Brain microvascular endothelial cell (primary cell): ENCODE data around the gene ALDH16A1.

Experiments
- DNase-seq: peaks from one replicate; pipeline ENCODE4 v3.0.0-alpha.2; 2020
- H3K27ac ChIP-seq: fragments of 250-450 bp; sonication (Bioruptor Pico); 2 replicates; pipeline ENCODE4 v1.5.1; 2020; ENCODE audit warnings: mild to moderate bottlenecking, moderate library complexity
- H3K27me3 ChIP-seq: fragments of 250-450 bp; sonication (Bioruptor Pico); replicated peaks from 2 replicates; pipeline ENCODE4 v1.5.1; 2020; ENCODE audit warnings: mild to moderate bottlenecking
- H3K36me3 ChIP-seq: fragments of 250-450 bp; sonication (Bioruptor Pico); replicated peaks from 2 replicates; pipeline ENCODE4 v1.5.1; 2020; ENCODE audit warnings: mild to moderate bottlenecking
- H3K4me3 ChIP-seq: 2 replicates; pipeline ENCODE4 v1.5.1; 2011; ENCODE audit warnings: low read depth, mild to moderate bottlenecking, control low read depth, low read length, moderate library complexity
- in situ Hi-C: cut with HindIII; loops from 2 replicates; pipeline ENCODE4 v1.10.0; 2017; ENCODE audit warnings: low sequenced_read_pairs, low pct_ligation_motif_present
- TF ChIP-seq, protein P1 (sequence below): IDR thresholded peaks from 2 replicates; pipeline ENCODE4 v1.5.1; 2011; ENCODE audit warnings: low read depth, mild to moderate bottlenecking, moderate library complexity, low read length, control low read depth, inconsistent platforms; ENCODE audit errors: missing control alignments

ALDH16A1 gene

DNA sequence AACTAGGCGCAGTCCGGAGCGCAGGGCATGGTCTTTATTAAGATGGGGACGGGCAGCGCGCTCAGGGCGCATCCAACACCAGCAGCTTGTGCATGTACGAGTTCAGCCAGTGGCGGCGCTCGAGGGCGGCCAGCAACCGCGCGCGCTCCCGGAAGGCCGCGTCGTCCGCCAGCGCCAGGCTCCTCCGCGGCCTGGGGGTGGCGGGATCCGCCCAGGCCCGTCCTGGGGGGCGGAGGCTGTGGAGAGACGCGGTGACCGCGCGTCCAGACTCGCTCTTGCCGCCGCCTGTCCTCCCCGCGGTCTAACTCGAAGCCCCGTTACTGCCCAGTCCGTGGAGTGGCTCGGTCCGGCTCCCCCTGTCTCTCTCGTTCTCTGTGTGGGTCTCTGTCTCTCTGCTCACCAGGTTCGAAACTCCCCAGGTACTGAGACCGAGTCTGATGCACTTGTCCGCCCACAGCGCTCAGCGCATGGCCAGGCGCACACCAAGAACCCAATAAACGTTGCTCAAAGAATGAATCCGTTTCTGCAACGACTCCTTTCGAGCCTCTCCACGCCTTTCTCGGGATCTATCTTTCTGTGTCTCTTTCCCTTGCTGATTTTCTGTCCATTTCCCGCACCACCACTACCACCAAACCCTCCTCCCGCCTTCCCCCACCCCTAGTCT lies 30.5 kb upstream of the ALDH16A1 start:
- in situ Hi-C loops: no loop called here
- Histone ChIP-seq H3K27ac (no peak overlapping the region), H3K27me3 (peaks cover 70% of the 10 kb centered on the region), H3K4me3 (no peak overlapping the region), H3K36me3 (no peaks in the 10 kb centered on the region)
- TF ChIP-seq, protein P1, sequence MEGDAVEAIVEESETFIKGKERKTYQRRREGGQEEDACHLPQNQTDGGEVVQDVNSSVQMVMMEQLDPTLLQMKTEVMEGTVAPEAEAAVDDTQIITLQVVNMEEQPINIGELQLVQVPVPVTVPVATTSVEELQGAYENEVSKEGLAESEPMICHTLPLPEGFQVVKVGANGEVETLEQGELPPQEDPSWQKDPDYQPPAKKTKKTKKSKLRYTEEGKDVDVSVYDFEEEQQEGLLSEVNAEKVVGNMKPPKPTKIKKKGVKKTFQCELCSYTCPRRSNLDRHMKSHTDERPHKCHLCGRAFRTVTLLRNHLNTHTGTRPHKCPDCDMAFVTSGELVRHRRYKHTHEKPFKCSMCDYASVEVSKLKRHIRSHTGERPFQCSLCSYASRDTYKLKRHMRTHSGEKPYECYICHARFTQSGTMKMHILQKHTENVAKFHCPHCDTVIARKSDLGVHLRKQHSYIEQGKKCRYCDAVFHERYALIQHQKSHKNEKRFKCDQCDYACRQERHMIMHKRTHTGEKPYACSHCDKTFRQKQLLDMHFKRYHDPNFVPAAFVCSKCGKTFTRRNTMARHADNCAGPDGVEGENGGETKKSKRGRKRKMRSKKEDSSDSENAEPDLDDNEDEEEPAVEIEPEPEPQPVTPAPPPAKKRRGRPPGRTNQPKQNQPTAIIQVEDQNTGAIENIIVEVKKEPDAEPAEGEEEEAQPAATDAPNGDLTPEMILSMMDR: peak; percentile 32
- DNase-seq: no peak

DNA sequence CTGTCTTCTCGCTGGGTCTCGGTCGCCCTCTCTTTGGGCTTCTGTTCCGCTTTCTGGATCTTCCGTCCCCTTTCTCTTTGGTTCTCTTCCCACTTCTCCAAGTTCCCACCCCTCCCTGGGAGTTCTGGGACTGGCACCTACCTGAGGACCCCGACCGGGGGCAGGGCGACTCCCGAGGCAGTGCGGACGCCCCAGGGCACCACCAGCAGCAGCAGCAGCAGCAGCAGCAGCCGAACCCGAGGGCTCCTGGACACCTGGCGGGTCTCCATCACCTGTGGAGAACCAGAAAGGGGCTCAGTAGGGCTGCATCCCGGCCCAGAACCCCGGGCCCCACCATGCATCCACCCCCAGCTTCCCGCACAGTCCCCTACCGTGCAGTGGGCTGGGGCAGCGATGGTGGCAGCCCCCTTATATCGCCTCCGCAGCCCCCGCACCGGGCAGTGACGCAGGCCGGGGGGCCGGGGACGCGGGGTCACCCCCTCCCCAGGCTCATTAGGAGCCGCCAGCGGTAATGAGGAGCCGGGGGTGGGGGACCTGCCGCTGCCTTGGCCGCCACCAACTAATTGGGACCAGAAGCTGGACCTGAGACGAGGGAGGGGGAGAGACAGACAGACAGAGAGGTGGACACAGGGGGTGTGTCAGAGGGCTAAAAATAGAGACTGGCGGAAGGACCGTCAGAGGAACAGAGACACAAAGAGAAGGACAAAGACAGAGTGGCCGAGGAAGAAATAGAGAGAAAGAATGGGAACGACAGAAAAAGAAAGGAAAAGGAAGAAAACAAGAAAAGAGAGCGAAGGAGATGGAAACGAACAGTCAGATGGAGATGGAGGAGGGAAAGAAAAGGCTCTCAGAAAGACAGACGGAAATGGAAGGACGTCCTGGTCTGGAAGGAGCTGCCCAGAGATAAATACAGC lies 29.7 kb upstream of the ALDH16A1 start, which contains the start of gene PTH2:
TSS of gene PTH2 (minus strand) at position 371 of the 914 bp plus-strand sequence. CDS start at position 269, 102 bp downstream.
- Histone ChIP-seq H3K4me3 (no peak within 1 kb of the TSS), H3K27me3 (peaks cover 77% of the 10 kb centered on the region), H3K27ac (no peak within 1 kb of the TSS), H3K36me3 (no peaks in the 10 kb centered on the region)
- in situ Hi-C loops: no loop called here
- TF ChIP-seq, protein P1: no peak
- no peak for DNase-seq

DNA sequence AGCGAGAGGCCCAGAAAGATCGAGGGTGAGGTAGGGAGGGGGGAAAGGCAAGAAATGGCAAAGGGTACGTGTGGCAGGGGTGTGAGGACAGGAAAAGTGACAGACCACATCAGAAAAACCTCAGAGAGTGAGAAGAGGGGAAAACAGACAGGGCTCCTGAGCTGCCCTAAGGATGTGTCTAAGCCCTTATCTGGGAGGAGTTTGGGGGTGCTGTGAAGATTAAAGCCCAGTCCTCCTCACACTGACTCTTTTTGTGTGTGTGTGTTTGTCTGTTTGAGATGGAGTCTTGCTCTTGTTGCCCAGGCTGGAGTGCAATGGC lies 29.1 kb upstream of the ALDH16A1 start:
- TF ChIP-seq, protein P1: no peak
- Histone ChIP-seq H3K4me3 (no peak overlapping the region), H3K27me3 (peaks cover 82% of the 10 kb centered on the region), H3K36me3 (no peaks in the 10 kb centered on the region), H3K27ac (no peak overlapping the region)
- in situ Hi-C loops: no loop called here
- DNase-seq: no peak

DNA sequence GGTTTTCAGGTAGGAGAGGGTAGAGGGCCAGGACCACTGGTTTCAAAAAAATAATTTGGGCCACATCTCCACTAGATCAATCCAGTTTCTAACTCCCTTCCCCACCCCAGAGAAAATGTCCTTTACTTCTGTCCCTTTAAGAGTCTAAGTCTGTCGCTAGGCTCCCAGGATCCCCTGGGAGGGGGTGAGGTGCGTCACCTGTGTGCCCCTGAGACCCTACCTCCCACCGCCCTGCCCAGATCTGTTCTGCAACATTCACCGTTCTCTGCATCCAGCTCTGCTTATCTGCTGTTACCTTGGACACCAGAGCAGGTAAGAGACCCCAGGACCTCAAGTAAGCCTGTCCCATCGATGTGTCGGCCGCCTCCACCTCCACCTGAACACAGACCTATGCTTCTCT lies 27.8 kb upstream of the ALDH16A1 start, which contains the start of gene GFY:
TSS of gene GFY (plus strand) at position 211 of the 400 bp plus-strand sequence. CDS start 1,043 bp downstream, outside the sequence.
- no peak within 1 kb of the TSS for H3K4me3 ChIP-seq
- in situ Hi-C loops: no loop called here
- peaks cover 91% of the 10 kb centered on the region for H3K27me3 ChIP-seq
- no peak for DNase-seq
- no peaks in the 10 kb centered on the region for H3K36me3 ChIP-seq
- TF ChIP-seq, protein P1: no peak
- H3K27ac ChIP-seq: no peak within 1 kb of the TSS

DNA sequence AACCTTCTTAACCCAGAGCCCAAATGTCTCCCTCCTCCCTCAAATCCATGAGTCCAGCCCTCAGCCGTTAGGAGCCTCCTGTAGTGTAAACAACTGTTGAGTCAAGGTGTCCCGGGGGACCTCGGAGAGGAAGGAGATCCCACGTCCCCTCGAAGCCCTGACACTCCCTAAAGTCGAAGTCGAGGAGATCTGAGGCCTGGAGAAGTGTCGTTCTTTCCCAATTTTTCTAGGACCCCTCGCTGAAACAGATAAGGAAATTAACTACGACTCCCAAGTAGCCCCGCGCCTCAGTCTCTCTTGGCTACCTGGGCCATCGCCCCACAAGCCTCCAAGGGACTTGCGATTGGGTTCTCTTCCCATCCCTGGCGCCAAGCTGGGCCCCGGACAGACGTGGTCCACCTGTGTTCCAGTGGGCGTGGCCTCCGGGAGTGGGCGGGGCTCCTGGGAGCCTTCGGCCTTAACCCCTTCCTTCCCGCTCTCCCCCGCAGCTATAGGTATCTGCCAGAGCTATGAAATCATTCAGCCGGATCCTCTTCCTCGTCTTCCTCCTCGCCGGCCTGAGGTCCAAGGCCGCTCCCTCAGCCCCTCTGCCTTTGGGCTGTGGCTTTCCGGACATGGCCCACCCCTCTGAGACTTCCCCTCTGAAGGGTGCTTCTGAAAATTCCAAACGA lies 27.0 kb upstream of the ALDH16A1 start:
- no peaks in the 10 kb centered on the region for H3K36me3 ChIP-seq
- in situ Hi-C loops: no loop called here
- TF ChIP-seq, protein P1: no peak
- H3K27ac ChIP-seq: no peak overlapping the region
- DNase-seq: no peak
- H3K27me3 ChIP-seq: peaks cover 91% of the 10 kb centered on the region
- no peak overlapping the region for H3K4me3 ChIP-seq
